Sigmoid colon (tissue), 4 donors: ENCODE measurements around the gene CORO1C.

Experiments
- CTCF ChIP-seq, 4 experiments: fragments of 450-650 bp in 3 of 4; fragments of 200-600 bp in 1 of 4; IDR thresholded peaks; one replicate each; pipeline ENCODE4 v1.5.1; 2016 to 2019; ENCODE audit warnings: antibody characterized with exemption in 4 of 4, mild to moderate bottlenecking in 3 of 4, moderate library complexity in 2 of 4
- EP300 ChIP-seq, 4 donors: sonication (generic); formaldehyde crosslinking; IDR thresholded peaks; one replicate each; pipeline ENCODE4 v1.6.1; 2017; ENCODE audit warnings: antibody characterized with exemption in 4 of 4
- POLR2AphosphoS5 ChIP-seq, 4 donors: sonication (generic); formaldehyde crosslinking; IDR thresholded peaks; one replicate each; pipeline ENCODE4 v1.6.1; 2017; ENCODE audit warnings: antibody characterized with exemption in 4 of 4

GRCh38 chr12:108676707-108677106 lies 54.6 kb downstream of the CORO1C start:
- TF ChIP-seq POLR2AphosphoS5 (IDR thresholded peaks at IDR 0.05) (no peak), CTCF (IDR thresholded peaks at IDR 0.05) (no peak), EP300 (IDR thresholded peaks at IDR 0.05) (no peak)
